ENCODE results near the gene IGLL5.
"Not testable (repeated sequence)": the region's sequence is repeated elsewhere in the genome, so short reads cannot be mapped to it uniquely, and the experiment has no call there.

Gene IGLL5

DNA sequence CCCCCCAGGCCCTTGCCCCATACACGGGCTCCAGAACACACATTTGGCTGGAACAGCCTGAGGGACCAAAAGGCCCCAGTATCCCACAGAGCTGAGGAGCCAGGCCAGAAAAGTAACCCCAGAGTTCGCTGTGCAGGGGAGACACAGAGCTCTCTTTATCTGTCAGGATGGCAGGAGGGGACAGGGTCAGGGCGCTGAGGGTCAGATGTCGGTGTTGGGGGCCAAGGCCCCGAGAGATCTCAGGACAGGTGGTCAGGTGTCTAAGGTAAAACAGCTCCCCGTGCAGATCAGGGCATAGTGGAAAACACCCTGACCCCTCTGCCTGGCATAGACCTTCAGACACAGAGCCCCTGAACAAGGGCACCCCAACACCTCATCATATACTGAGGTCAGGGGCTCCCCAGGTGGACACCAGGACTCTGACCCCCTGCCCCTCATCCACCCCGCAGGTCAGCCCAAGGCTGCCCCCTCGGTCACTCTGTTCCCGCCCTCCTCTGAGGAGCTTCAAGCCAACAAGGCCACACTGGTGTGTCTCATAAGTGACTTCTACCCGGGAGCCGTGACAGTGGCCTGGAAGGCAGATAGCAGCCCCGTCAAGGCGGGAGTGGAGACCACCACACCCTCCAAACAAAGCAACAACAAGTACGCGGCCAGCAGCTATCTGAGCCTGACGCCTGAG, 13.1 kb downstream of the IGLL5 start:
- DNase-seq (ENCODE audit: low spot score), result not testable (repeated sequence)

DNA sequence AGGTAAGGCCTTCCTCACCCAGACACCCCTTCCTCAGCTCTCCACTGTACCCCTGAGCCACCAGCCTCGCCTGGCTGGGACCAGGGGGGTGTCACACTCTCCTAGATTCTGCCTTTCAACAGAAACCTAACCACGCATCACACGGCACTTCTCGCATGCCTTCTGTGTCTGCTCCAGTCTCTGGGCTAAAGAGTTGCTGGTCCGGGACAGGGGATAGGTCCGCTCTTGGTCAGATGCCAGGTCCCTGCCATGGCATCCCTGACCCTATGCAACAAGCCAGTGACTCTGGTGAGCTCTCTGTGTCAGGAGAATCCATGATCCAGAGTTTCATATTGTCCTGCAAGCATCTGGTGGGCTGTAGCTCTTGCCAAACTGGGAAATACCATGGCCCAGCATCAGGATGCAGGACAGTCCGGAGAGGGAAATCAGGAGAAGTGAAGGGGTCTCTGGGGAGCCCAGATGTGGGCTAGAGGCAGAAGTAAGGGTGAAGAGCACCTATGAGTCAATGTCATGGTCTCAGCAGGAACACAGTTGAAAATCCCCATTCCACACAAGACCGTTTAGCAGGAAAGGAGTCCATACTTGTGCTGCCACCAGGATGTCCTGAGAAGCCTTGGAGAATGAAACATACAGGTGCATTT, 14.1 kb downstream of the IGLL5 start:
- no peak for DNase-seq (ENCODE audit: low spot score)

DNA sequence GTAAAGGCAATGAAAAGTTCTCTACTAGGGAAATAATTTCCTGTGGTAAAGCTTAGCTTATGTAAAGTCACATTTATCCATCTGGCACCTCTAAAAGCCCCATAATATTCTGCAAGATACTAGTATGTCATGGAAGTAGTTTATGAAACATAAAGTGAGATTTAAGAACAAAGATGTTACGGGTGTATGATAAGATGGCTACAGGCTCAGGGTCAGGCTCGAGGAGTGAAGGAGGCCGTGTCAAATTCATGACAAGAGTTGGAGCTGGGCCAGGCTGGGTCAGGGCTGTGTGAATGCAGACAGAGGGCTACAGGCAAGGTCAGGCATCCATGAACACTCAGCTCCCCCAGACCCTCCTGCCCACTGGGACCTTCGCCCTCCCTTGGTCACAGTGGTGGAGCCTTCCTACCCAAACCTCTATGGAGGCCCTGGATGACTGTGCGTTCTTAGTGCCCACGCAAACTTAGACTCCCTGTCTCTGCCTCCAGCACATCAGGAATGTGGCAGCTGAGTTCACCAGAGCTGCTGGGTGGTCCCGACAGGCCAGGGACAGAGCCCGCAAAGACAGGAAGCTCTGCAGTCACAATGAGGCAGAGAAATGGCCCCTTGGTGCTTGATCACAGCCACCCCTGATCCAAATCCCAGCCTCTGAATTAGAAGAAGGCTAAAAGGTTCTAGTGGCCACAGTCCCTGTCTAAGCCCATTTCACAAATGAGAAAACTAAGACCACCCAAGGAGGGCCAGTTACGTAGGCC, 14.8 kb downstream of the IGLL5 start:
- no peak for DNase-seq (ENCODE audit: low spot score)

DNA sequence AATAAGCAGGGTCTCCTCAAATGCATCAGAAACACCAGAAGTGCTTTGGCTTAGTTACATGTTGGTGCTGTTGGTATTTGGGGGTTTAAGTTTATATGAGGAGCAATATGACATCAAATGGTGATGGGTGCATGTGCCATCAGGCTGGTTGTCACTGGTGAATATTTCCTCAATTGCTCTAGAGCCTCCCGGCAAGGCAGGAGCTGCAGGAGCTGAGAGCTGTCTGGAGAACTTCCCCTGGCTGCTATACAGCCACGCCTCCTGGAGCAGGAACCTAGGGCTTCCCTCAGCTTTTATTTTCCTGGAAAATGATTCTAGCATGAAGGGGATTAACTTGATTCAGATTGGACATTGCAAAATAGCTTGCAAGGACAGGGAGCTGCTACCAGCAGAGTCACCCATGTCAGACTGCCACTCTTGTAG, 15.8 kb downstream of the IGLL5 start:
- no peak for DNase-seq (ENCODE audit: low spot score)

DNA sequence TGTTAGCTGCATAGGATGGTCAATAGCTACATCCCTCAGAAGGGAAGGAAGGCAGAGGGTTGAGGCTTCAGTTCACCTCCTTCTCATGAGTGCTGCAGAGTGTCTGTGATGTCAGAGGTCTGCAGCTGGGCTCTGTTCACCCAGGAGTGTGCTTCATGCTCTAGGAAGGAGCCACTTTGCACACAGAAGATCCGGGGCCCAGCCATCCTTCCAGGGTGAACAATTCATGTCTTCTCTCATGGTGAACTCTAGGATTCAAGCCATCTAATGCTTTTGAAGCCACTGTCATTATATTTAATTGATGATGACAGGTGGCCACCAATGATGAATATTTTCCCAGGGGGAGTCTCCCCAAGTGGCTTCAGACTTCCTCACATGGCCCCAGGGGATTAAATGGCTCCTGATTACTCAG, 16.2 kb downstream of the IGLL5 start:
- not testable (repeated sequence) for DNase-seq (ENCODE audit: low spot score)

DNA sequence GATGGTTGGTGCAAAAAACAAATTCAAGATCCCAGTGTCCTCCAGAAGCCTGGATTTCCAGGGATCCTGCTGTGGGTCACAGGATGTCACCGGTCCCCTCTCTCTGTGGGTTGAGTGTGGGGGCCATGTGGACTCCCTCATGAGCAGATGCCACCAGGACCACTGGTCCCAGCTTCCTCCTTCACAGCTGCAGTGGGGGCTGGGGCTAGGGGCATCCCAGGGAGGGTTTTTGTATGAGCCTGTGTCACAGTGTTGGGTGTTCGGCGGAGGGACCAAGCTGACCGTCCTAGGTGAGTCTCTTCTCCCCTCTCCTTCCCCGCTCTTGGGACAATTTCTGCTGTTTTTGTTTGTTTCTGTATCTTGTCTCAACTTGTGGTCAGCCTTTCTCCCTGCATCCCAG, 17.1 kb downstream of the IGLL5 start:
- DNase-seq (ENCODE audit: low spot score), result not testable (repeated sequence)

DNA sequence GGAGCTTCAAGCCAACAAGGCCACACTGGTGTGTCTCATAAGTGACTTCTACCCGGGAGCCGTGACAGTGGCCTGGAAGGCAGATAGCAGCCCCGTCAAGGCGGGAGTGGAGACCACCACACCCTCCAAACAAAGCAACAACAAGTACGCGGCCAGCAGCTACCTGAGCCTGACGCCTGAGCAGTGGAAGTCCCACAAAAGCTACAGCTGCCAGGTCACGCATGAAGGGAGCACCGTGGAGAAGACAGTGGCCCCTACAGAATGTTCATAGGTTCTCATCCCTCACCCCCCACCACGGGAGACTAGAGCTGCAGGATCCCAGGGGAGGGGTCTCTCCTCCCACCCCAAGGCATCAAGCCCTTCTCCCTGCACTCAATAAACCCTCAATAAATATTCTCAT, 18.8 kb downstream of the IGLL5 start:
- DNase-seq (ENCODE audit: low spot score), result not testable (repeated sequence)

DNA sequence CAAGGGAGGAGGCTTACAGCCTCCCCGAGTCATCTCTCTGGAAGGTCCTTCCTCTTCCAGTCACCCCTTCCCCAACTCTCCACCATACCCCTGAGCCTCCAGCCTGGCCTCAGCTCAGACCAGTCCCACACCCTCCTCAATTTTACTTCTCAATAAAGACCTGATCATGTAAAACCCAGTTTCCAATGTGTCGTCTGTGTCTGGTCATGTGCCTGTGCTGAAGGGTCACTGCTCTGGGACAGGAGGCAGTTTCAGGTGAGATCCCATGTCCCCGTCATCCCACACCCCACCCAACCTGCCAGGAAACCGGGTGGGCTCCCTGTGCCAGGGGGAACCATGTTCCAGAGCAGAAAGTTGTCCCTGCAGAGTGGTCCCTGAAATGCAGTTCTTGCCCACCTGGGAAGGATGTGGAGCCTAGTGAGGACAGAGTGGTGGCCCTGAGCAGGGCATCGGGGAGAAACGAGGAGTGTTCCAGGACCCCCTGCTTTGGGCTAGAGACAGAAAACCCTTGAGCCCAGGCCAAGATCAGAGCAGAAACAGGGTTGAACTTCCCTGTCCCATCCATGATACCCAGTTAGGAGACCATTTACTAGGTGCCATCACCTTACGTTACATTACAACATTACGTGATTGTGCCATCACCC, 19.4 kb downstream of the IGLL5 start:
- DNase-seq (ENCODE audit: low spot score), result no peak

DNA sequence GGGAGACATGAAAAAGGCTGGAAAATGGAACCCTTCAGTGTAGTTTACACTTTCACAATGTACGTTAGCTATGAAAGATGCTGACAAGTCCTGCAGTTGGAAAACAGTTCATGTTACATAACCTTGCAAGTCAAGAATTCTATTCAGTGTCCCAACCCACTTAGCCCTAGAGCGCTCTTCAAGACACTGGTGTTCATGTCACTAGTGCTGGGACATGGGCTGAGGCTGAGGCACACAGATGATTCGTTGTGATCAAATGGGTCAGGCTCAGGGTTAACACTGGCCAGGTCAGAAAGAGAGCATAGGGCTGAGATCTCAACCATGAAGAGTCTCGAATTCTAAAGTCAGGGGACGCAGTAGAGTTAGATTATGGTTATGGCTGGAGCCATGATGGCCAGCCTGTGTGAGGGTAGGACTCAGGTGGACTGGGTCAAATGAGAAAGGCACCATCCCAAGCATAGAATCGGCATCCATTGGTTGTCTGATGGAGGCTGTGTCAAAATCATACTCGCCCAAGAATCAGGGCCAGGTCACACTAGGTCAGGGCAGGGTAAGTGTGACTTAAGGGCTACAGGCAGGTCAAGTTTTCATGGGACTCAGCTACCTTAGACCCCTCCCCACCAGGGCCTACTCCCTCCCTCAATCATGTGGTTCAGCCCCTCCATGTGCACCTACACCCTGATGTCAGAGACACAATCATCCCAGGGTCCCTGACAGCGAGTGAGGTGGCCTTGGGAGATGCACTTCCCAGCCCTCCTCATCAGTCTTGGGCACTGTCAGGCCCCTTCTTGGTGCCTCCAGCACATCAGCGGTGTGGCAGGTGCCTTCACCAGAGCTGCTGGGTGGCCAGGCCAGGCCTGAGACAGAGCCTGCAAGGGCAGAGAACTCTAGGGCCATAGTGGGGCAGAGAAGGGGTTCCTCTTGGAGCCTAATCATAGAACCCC, 20.2 kb downstream of the IGLL5 start:
- DNase-seq (ENCODE audit: low spot score), result no peak

DNA sequence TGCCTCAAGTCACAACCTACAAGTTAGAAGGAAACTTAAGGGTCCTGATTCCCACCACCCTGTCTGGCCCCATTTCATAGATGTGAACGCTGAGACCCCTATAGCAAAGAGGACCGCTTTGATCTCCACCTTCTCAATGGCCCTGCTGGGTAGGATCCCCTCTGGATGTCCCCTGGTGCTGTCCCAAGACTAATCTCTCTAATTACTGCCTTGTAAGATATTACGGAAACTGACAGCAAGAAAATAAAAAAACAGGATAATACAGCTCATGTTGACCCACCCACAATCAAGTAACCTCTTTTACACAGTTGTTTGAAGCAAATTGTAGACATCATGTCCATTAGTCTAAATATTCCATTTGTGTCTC, 20.9 kb downstream of the IGLL5 start:
- no peak for DNase-seq (ENCODE audit: low spot score)

DNA sequence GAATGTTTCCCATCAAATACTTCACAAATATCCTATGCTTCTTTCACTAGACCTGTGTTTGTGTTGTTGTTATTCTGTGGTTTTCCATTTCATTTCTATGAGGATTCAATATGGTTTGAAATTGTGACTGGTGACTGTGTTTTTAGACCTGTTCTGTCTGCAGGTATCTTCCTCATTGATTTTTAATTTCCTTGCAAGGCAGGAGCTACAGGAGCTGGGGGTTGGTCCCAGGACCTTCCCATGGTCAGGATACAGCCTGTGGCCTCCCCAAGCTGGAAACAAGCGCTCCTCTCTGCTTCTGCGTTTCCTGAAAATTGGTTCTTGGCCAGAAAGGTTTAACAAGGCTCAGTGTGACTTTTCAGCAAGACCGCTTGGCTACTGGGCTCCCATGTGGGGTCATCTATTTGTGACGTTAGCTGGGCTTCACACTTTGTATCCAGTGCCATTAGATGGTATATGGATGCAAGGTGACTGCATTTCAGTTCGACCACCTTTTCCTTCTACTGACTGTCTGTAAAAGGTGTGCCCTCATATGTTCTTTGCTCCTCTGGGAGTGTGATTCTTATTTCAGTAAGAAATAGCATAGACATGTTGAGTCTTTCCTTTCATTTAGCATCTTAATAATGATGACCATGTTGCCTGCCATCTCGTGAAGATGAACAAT, 21.5 kb downstream of the IGLL5 start:
- no peak for DNase-seq (ENCODE audit: low spot score)

DNA sequence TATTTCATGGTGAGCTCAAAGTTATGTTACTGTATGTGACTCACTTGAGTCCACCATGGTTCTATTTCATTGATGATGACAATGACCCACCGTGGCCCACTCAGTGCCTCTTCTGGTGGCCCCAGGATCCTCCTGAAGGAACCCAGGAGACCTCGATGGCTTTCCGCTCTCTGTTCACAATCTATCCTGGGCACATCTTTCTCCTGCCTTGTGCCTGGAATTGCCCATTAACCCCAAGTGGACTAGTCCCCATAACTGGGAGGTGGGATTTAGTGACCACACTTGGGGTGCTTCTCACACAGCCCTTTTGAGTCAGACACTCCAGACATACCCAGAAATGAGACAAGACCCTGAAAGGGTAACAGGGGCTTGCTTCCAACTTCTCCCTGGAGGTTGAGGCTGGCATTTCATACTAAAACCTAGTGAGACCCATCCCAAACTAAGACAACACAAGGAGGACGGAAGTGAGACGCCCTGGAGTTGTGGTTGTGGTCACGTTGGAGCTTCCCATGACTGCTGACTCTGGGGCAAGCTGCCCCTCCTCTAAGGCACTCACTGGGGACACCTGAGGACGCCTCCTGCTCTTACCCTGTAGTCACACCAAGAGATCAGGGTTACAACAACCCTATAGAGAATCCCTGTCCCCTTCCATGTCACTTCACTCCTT, 22.1 kb downstream of the IGLL5 start:
- DNase-seq (ENCODE audit: low spot score), result no peak

DNA sequence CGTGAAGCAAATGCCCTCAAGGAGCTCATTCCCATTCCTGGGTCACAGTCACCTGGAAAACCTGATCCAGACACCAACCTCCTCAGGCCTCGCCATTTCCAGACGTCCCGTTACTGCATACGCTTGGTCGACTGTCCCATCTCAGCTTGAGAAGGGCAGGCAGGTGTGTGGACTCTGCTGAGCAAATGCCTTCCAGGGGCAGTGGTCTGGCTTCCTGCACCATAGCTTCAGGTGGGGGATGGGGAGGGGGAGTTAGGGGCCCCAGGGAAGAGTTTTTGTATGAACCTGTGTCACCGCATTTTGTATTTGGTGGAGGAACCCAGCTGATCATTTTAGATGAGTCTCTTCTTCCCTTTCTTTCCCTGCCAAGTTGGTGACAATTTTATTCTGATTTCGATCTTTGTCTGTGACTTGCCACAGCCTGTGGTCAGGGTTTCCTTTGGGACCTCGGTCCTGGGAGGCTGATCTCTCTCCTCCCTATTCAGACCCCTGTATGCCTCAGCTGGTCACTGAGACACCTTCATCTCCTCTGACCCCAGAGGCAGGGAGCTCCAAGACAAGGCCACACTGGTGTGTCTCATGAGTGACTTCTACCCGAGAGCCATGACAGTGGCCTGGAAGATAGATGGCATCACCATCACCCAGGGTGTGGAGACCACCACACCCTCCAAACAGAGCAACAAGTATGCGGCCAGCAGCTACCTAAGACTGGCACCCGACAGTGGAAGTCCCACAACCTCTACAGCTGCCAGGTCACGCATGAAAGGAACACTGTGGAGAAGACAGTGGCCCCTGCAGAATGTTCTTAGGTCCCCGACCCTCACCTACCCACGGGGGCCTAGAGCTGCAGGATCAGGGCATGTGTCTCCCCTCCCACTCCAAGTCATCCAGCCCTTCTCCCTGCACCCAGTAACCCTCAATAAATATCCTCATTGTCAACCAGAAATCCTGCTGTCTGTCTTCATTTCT, 22.9 kb downstream of the IGLL5 start:
- DNase-seq (ENCODE audit: low spot score), result no peak

DNA sequence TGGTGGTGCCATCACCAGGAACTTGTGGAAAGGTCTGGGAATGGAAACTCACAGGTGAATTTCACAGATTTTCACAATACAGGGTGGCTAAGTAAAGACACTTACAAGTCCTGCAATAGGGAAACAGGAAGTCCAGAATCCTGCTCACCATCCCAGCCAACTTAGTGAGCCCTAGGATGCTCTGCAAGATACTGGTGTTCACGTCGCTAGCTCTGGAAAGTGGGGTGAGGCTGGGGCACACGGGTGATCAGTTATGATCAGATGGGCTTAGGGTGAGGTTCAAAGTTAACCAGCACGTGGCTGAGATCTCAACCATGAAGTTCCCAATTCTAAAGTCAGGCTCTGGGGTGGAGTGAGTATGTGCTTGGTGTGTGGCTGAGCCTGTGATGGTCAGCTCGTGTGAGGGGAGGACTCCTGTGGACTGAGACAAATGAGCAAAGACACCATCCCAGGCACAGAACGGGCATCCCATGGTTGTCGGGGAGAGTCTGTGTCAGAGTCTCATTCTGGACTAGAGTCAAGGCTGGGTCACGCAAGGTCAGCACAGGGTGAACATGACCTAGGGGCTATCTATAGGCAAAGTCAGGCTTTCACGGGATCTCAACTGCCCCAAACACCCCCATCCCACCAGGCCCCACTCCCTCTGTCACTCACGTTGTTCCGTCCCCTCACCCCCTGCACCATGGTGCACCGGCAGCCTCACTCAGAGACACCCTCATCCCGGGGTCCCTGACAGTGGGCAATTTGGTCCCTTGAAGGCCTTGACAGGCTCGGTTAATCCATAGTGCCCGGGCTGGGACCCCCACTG, 23.9 kb downstream of the IGLL5 start:
- DNase-seq (ENCODE audit: low spot score), result no peak

DNA sequence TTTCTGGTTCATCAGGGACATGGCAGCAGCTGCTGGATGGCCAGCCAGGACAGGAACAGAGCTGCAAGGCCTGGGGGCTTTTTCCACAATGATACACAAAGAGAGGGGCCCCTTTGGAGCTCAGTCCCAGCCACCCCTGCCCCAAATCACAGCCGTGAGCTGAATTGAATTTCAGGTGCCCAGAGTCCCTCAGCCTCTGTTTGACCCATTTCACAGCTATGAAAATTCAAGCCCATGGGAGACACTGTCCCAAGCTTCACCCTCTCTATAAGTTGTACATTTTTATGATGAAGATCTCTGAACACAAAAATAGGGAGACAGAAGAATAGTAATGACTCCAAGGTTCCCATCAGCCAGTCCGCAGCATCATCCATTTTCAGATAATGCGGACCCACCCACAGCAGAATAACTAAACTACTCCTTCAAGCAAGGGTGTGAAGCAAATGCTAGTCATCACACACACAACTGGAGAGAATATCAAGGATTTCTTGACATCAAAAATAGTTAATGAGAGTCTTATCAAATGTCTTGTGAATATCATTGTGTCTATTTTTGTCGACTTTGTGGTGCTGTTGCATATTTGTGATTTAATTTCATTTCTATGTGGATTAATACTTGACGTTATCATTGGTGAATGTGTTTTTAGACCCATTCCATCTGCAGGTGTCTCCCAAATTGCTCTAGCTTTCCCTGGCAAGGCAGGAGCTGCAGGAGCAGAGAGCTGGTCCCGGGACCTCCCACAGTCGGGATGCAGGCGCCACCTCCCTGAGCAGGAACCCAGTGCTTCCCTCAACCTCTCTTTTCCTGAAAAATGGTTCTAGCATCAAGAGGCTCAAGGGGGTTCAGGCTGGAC, 24.7 kb downstream of the IGLL5 start:
- no peak for DNase-seq (ENCODE audit: low spot score)

DNA sequence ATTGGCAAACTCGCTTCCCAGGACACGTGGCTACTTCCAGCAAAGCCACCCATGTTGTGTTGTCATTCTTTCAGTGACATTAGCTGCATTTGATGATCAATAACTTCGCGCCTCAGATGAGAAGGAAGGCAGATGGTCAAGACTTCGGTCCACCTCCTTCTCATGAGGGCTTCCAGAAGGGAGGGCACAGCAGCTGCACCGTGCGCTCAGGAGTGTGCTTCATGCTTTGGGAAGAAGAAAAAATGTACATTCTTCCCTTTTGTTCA, 25.3 kb downstream of the IGLL5 start:
- no peak for DNase-seq (ENCODE audit: low spot score)

DNA sequence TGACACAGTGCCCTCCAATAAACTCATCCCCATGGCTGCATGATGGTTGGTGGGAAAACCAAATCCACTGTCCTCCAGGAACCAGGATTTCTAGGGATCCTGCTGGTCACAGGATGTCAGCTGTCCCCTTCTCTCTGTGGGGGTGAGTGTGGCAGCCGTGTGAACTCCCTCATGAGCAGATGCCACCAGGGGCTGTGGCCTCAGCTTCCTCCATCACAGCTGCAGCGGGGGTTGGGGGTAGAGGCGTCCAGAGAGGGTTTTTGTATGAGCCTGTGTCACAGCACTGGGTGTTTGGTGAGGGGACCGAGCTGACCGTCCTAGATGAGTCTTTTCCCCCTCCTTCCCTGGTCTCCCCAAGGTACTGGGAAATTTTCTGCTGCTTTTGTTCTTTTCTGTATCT, 26.4 kb downstream of the IGLL5 start:
- no peak for DNase-seq (ENCODE audit: low spot score)

All from RKO (cell line).